ENCODE results near the gene DEPDC5.

DEPDC5 gene

DNA sequence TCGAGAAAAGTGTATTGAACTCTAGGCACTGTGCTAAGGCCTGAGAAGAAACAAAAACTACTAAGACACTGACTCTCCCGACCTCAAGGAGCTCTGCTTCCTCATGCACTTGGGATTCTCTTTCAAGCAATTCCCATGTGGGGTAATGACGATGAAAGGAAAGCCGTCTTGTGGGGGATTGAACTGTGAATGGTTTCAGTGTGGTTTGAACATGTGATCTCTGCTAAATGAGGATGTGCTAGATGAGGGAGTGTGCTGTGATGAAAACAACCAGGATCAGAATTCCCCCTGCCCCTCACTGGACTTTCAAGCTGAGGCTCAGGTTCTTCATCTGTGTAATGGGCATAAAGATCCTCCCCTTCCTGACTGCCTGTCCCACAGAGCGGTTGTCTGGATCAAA is 74.9 kb downstream of the DEPDC5 start:
- ChIA-PET POLR2A (no interaction called here), CTCF (no interaction called here)
- TF ChIP-seq, protein P1, sequence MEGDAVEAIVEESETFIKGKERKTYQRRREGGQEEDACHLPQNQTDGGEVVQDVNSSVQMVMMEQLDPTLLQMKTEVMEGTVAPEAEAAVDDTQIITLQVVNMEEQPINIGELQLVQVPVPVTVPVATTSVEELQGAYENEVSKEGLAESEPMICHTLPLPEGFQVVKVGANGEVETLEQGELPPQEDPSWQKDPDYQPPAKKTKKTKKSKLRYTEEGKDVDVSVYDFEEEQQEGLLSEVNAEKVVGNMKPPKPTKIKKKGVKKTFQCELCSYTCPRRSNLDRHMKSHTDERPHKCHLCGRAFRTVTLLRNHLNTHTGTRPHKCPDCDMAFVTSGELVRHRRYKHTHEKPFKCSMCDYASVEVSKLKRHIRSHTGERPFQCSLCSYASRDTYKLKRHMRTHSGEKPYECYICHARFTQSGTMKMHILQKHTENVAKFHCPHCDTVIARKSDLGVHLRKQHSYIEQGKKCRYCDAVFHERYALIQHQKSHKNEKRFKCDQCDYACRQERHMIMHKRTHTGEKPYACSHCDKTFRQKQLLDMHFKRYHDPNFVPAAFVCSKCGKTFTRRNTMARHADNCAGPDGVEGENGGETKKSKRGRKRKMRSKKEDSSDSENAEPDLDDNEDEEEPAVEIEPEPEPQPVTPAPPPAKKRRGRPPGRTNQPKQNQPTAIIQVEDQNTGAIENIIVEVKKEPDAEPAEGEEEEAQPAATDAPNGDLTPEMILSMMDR (IDR thresholded peaks at IDR 0.05; ENCODE audit: insufficient read depth, low read length, missing control alignments) = no peak
- no peak for DNase-seq (ENCODE audit: low read depth, low spot score)
- no peak overlapping the region for H3K4me3 ChIP-seq (ENCODE audit: low read depth, low read length)

DNA sequence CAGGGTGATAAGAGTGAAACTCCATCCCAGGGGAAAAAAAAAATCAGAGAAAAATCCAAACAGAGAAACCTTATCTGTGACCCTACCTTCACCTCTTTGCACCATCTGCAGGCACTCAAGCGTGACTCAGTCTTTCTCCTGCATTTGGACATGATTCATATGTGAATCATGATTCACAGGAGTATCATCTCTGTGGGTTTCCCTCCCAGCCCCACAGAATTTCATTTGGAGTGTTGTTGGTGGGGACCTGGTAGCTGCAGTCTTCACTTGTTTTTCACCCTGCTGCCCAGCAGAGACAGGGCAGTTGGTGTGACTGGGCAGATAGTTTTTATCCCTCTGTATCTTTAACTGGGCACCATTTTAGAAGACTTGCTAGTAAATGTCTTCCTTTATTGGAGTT is 75.7 kb downstream of the DEPDC5 start:
- DNase-seq (ENCODE audit: low read depth, low spot score) = peak; percentile 60
- ChIA-PET POLR2A (interaction anchor here (0.5 to 0.7 kb wide), 2 partner anchors 17 to 126 kb away, joined by 3 to 4 read pairs; no protein-coding TSS in a partner anchor), CTCF (interaction anchor here (0.8 to 1.4 kb wide), 3 partner anchors 10 to 109 kb away, joined by 3 to 4 read pairs (median 3); no protein-coding TSS in a partner anchor)
- H3K4me3 ChIP-seq (ENCODE audit: low read depth, low read length) = no peak overlapping the region; the same call in 1 of the 2 replicates
- TF ChIP-seq, protein P1 (IDR thresholded peaks at IDR 0.05; ENCODE audit: insufficient read depth, low read length, missing control alignments) = no peak

DNA sequence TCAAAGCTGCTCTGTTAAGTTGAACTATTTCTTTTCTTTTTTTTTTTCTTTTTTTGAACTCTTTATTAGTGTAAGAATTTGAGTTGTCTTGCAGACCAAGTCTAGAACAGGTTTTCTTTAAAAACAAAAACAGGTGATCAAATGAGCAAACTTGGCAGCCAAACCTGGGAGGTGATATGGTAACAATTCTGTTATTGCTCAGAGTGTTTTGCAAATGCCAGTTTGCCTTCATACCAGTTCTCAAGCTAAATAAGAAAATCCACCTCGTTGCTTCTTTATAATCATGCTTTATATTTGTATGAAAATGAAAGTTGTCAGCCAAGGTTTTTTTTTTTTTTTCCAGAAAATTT is 76.9 kb downstream of the DEPDC5 start:
- ChIA-PET POLR2A (no interaction called here), CTCF (interaction anchor here (1.1 to 1.4 kb wide), 4 partner anchors 8 to 140 kb away, joined by 3 to 4 read pairs (median 4); no protein-coding TSS in a partner anchor)
- H3K4me3 ChIP-seq (ENCODE audit: low read depth, low read length) = no peak overlapping the region
- TF ChIP-seq, protein P1 (IDR thresholded peaks at IDR 0.05; ENCODE audit: insufficient read depth, low read length, missing control alignments) = no peak
- no peak for DNase-seq (ENCODE audit: low read depth, low spot score)

DNA sequence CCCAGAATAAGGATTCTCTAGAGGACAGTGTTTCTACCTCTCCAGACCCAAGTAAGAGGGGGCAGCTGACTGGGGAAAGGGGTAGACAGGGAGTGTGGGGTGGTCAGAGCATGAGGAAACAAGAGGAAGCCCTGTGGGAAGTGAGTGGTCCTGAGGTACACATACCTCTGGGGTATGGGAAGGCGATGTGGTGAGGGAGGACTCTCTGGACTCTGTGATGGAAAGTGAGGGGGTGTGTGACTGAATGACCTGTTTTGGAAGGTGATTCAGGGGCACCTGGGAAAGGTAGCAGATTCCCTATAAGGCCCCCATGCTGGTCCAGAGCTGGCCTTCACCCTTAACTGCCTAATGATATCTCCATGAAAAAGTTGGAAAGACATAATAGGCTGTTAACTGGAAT is 80.1 kb downstream of the DEPDC5 start:
- H3K4me3 ChIP-seq (ENCODE audit: low read depth, low read length) = no peak overlapping the region
- no peak for DNase-seq (ENCODE audit: low read depth, low spot score)
- TF ChIP-seq, protein P1 (IDR thresholded peaks at IDR 0.05; ENCODE audit: insufficient read depth, low read length, missing control alignments) = no peak
- ChIA-PET POLR2A (no interaction called here), CTCF (interaction anchor here (0.6 to 1.6 kb wide), 2 partner anchors 38 to 168 kb away, joined by 3 to 4 read pairs; no protein-coding TSS in a partner anchor)

DNA sequence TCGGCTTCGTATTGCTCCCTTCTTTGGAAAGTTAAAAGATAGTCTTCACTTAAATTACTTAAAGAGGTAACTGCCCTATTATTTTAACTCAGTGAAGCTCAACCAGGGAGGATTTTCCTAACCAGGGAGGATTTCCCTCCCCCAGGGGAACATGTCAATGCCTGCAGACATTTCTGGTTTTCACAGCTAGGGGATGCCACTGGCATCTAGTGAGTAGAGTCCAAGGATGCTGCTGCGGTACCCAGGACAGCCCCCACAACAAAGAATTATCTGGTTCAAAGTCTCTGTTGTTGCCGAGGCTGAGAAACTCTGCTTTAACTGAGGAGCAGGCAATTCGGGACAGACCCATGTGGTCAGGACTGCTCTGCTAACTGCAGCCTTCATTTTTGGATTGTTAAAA is 82.2 kb downstream of the DEPDC5 start:
- POLR2A ChIA-PET = no interaction called here
- TF ChIP-seq, protein P1 (IDR thresholded peaks at IDR 0.05; ENCODE audit: insufficient read depth, low read length, missing control alignments) = no peak

DNA sequence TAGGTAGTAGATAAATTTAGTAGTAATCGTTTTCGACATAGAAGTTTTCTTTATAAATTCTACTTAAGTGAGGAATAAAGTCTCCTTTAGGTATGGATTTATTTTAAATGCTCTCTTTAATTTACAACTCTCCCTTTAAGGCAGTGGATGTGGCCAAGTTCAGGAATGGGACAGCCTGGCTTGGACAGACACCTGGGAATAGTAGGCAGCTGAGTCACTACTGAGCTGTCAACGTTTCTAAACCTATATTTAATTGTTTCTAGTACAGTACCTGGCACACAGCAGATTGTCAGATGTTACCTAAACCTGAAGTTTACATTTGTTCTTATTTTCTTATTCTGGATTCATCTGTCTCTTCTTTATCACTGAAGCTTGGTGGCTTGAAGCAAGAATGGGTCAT is 85.1 kb downstream of the DEPDC5 start:
- ChIA-PET CTCF (interaction anchor here (0.8 to 1.2 kb wide), 2 partner anchors 9 to 10 kb away, joined by 3 to 4 read pairs; no protein-coding TSS in a partner anchor), POLR2A (no interaction called here)
- no peak for DNase-seq (ENCODE audit: low read depth, low spot score)
- H3K4me3 ChIP-seq (ENCODE audit: low read depth, low read length) = no peak overlapping the region
- TF ChIP-seq, protein P1 (IDR thresholded peaks at IDR 0.05; ENCODE audit: insufficient read depth, low read length, missing control alignments) = no peak

More for the DNA sequence above, 82.2 kb downstream of the DEPDC5 start:
- no peak overlapping the region for H3K4me3 ChIP-seq (ENCODE audit: low read depth, low read length)
- CTCF ChIA-PET = interaction anchor here (1.1 kb wide), 1 partner anchor 135 kb away, joined by 3 read pairs; no protein-coding TSS in a partner anchor
- no peak for DNase-seq (ENCODE audit: low read depth, low spot score)
